HG03571 (cell line): ENCODE results near the gene TBC1D30.
A peak's percentile ranks its signal among the peaks of the same experiment; 100 is the strongest.
"Not testable (repeated sequence)": the region's sequence is repeated elsewhere in the genome, so short reads cannot be mapped to it uniquely, and the experiment has no call there.

Experiments used
- ATAC-seq: cut with Tn5 transposase; IDR thresholded peaks from one replicate; pipeline ENCODE4 v1.9.1; 2021; ENCODE audit not compliant: unreplicated experiment

TBC1D30 gene, protein sequence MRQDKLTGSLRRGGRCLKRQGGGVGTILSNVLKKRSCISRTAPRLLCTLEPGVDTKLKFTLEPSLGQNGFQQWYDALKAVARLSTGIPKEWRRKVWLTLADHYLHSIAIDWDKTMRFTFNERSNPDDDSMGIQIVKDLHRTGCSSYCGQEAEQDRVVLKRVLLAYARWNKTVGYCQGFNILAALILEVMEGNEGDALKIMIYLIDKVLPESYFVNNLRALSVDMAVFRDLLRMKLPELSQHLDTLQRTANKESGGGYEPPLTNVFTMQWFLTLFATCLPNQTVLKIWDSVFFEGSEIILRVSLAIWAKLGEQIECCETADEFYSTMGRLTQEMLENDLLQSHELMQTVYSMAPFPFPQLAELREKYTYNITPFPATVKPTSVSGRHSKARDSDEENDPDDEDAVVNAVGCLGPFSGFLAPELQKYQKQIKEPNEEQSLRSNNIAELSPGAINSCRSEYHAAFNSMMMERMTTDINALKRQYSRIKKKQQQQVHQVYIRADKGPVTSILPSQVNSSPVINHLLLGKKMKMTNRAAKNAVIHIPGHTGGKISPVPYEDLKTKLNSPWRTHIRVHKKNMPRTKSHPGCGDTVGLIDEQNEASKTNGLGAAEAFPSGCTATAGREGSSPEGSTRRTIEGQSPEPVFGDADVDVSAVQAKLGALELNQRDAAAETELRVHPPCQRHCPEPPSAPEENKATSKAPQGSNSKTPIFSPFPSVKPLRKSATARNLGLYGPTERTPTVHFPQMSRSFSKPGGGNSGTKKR

DNA sequence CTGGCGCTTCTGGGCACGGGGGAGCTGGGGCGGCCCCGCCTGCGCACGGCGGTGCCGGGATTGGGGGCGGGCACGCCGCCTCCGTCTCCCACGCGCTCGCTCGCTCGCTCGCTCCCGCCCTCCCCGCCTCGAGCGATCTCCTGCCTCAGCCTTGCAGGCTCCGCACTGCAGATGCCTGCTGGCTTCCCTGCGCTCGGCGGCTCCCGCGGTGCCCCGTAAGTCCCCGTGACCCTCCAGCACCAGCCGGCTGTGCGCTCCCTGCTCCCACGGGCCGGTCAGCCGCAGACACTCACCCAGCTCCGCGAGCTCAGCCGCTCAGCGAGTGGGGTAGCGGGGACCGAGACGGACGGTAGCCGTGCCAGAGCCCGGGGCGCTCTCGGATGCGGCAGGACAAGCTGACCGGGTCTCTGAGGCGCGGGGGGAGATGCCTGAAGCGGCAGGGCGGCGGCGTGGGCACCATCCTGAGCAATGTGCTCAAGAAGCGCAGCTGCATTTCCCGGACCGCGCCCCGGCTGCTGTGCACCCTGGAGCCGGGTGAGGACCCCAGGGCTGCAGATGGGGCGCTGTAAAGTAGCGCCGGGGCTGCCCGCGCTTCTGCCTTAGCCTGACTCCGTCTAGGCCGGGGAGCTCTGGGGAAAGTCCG, at the start of gene TBC1D30:
TSS of gene TBC1D30 (plus strand) at position 148 of the 643 bp plus-strand sequence. CDS start at position 381, 233 bp downstream.
- no peak for ATAC-seq

DNA sequence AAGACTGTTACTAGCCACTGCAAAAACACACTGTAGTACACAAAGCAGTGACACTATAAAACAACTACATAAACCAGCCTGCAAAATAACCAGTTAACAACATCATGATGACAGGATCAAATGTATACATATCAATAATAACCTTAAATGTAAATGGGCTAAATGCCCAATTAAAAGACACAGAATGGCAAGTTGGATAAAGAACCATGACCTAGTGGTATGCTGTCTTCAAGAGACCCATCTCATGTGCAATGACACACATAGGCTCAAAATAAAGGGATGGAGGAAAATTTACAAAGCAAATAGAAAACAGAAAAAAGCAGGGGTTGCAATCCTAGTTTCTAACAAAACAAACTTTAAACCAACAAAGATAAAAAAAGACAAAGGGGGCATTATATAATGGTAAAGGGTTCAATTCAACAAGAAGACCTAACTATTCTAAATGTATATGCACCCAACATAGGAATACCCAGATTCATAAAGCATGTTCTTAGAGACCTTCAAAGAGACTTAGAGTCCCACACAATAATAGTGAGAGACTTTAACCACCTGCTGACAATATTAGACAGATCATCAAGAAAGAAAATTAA, 49.2 kb upstream of the TBC1D30 start:
- not testable (repeated sequence) for ATAC-seq

DNA sequence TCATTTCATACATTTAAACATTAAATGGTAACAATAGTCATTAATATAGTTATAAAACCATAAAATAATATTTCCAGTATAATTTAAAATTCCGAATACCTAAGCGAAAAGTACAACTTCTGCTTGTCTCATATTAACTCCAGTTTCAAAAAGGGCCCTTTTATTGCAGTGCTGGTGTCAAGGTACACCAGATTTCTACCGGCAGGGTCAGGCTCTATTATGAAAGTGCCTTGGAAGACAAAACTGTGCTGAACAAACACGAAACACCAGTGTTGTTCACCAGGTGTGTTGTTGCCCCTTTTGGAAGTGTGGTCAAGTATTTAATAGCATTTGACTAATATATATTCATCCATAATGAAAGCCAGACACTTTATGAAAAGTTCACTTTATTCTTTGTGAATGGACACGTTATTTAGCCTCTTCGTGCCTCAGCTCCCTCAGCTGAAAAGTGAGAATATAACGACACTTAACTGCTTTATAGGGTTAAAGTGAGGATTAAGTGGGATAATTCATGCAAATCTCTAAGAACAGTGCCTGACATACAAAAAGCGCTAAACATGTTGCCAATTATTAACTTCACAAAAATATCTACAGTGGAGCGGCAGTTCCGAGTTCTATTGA, 45.0 kb upstream of the TBC1D30 start:
- ATAC-seq, result no peak

DNA sequence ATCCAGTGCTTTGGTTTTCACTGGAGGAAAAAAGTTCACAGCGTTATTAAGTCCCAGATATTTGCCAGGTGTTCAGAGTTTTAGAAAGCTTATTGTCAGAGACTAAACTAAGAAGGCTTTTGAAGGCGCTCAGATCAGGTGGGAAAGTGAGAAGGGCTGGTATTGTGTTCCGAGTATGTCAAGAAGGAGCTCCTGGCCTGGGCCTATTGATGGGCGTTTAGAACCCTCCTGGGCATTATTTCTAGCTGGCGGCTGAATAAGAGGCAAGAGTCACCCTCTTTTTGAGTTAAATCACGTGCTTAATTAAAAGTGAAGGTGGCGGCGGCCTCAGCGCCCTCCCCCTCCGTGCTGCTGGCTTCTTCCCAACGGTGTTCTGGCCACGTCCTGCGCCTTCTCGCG, 44.3 kb upstream of the TBC1D30 start:
- no peak for ATAC-seq

DNA sequence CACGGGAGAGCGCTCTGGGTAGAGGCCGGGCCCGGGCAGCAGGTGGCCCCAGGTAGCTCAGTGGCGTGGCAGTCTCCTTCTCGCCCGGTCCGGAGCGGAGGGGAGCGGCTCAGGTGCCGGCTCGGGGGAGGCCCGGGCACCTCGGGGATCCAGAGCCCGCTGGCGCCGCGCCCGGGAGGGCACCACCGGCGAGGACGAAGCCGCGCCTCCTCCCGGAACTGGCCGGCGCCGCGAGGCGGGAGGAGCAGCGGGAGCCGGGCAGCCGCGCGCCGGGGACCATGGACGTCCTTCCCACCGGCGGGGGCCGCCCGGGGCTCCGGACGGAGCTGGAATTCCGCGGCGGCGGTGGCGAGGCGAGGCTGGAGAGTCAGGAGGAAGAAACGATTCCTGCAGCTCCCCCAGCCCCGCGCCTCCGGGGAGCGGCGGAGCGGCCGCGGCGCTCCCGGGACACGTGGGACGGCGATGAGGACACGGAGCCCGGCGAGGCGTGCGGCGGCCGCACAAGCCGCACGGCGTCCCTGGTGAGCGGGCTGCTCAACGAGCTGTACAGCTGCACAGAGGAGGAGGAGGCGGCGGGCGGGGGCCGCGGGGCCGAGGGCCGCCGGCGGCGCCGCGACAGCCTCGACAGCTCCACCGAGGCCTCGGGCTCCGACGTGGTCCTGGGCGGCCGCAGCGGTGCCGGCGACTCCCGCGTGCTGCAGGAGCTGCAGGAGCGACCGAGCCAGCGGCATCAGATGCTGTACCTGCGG, 43.7 kb upstream of the TBC1D30 start:
- peak; percentile 44 for ATAC-seq

DNA sequence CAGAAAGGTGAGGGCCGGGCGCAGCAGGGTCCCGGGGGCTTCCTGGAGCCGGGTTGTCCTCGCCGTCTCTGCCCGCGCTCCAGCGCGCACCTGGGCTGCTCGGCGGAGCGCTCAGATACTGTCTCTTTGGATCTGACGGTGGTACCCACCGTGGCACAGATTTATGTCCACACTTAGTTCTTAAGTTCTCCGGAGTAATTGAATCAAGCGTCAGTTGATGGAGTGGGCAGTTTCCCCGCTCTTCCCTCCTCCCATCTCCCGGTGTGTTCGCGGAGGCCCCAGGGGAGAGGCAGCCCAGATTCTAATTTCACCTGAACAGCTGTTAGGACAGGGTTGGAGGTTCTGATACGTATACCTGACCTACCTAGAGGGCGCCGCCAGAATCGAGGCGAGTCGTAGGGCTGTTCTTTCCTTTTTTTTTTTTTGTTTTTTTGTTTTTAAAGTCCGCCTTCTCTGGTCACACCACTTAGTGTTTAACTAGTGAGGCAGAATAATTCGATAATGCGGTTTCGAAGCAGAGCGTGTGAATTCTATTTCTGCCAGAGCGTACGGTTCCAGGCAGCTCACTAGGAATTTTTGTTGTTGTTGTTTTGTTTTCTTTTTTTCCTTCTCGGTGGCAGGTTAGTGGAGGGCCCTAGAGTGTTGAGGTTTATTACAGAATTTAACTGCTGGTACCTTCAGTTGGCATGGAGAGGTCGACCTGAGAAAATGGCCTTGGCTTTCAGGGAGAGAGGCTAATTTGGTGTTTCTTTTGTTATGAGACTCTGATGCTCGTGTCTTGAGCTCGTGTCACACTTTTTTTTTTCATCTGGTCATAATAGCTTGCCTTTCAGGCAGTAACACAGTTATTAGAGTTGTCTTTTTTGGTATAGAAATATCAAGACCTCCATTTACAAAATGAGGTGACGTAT, 42.9 kb upstream of the TBC1D30 start:
- peak; percentile 24 for ATAC-seq

DNA sequence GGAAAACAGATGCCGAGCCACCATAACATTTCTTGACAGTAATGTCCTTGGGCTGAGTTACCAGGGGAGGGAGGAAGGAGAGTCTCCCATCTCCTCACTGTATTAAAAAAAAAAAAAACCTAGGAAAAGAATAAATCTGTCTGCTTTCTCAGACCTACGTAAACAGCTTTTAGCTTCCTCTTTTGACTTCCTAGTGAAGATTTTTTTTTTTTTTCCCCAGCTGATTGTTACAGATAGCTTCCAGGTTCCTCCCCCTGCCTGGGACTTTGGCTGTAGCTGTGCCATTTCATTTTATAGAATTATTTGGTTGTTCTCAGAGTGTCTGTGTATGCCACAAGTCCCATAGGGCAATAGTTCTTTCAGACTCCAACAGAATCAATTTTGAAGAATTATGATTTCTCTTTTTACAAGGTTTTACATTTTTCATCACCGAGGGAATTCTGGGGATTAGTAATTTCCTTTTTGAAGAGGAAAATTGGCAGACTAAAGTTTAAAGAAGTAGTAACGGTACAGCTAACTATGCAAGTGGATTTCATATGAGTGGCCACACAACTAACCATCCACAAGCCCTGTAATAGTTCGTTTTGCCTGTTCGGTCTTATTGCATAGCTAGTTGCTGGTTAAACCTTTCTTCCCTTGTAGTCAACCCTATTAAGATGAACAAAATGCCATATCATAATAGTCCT, 42.1 kb upstream of the TBC1D30 start:
- no peak for ATAC-seq

DNA sequence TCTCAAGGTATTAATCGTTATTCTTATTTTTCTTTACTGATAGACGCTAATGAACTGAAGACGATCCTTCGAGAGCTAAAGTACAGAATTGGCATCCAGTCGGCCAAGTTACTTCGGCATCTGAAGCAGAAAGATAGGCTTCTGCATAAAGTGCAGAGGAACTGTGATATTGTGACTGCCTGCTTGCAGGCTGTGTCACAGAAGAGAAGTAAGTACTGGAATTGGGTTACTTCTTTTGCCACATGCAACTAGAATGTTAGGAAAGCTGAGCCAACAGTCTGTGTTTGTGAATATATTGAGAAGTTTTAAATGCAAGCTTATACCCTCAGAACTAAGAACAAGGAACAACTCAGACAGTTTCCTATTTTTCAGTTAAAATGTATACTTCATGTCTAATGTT, 38.6 kb upstream of the TBC1D30 start:
- no peak for ATAC-seq

DNA sequence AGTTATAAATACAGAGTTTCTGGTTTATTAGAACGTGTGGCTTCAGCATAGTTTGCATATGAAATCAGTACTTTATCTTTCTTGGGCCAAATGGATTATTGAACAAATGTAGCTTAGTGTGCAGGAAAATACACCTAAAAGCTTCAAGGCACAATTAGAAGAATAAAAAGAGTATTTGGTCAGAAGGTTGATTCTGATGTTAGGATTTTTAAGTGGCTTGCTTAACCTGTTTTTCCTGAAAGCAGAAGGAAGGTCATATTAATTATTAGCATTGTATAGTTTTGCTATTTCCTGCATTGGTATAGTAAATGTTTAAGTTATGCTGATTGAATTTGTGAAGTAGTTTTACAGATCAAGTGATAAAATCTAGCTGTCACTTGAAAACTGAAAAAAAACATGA, 34.3 kb upstream of the TBC1D30 start:
- ATAC-seq, result no peak

DNA sequence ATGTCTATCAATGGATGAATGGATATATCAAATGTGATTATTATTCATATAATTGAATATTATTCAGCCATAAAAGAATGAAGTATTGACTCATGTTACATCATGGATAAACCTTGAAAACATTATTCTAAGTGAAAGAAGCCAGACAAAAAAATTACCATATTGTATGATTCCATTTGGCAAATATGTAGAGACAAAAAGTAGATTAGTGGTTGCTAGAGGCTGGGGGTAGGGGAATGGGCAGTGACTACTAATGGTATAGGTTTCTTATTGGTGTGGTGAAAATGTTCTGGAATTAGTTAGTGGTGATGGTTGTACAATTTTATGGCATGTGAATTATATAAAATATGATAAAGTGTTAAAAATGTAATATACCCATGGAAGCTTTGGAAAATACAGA, 33.4 kb upstream of the TBC1D30 start:
- ATAC-seq, result no peak

DNA sequence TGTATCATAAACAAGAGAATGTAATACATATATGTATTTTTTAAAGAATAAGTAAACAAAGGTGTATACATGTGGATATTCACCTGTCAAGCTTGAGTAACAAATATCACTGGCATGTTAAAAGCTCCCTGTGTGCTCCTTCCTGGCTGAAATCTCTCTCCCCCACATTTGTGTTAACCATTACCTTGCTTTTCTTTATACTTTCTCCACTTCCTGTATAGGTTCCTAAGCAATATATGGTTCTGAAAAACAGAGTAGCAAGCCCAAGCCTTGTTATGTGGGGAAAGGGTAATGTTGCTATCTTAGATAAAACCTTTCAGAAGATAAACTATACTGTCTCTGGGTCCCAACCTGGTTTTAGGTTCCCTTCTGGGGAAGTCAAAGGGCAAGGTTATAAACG, 32.3 kb upstream of the TBC1D30 start:
- peak; percentile 49 for ATAC-seq

DNA sequence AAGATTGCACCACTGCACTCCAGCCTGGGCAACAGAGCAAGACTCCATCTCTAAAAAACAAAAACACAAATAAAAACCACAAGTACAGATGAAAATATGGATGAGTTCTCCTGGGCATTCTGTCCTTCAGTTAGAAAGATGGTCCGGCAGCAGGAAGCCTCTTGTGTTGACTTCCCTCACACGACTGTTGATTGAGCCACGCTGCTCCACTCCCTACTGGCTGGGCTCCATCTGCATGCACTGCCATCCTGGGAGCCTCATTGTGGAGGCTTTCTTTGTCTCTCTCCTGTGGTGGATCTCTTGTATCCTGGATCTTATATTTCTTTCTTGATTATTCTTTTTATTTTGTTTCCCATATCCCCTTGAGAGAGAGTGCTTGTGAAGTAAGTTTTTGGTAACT, 30.8 kb upstream of the TBC1D30 start:
- no peak for ATAC-seq

DNA sequence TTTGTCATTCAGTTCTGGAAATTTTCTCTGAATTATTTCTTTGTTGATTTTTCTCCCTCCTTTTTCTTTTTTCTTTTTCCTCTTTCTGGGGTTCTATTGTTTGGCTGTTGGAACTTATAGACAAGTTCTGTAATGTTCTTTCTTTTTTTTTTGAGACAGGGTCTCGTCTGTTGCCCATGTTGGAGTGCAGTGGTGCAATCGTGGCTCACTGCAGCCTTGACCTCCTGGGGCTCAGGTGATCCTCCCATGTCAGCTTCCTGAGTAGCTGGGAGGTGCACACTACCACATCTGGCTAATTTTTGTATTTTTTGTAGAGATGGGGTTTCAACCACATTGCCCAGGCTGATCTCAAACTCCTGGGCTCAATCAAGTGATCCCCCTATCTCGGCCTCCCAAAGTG, 30.1 kb upstream of the TBC1D30 start:
- no peak for ATAC-seq

DNA sequence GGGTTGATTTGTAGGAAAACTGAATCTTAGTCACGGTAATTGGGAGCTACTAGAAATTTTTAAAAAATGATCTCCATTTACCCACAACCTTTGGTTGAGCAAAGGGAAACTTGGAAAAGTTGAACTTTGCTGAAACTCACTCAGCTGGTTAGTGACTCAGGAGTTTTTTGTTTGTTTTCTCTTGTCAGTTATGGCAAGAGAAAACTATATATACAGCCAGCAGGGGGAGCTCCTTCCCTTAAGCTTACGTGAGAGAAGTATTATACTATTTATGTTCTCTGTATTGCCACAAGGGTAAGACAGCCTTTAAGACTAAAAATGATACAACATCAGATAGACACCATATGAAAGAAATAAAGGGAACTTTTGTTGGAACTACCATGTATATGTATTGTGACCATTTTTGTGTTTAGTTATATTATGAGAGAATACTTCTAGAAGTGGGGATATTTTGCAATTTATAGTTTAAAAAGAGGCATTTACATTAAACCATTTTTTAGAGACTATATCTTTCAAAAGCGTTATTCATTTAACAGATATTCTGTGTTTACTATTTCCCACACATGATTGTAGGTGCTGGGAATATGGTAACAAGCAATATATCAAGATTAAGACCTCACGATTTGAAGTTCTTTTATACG, 28.1 kb upstream of the TBC1D30 start:
- ATAC-seq, result peak; percentile 57

DNA sequence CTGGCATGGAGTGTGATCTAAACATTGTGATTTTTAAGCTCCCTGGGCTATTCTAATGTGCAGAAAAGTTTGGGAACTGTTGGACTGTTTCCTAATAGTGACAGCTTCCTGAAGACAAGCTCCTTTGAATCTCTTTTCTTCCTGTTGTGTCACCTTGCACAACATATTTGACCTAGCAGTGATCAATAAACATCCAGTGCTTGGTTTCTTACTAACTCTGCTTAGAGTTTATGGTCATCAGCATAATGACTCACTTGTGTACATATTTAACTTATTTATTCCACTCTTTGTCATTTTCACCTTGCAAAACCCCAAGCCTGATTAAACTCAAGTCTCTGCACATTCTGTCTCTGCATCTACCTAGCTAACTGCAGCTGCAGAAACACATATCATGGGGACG, 27.3 kb upstream of the TBC1D30 start:
- no peak for ATAC-seq

DNA sequence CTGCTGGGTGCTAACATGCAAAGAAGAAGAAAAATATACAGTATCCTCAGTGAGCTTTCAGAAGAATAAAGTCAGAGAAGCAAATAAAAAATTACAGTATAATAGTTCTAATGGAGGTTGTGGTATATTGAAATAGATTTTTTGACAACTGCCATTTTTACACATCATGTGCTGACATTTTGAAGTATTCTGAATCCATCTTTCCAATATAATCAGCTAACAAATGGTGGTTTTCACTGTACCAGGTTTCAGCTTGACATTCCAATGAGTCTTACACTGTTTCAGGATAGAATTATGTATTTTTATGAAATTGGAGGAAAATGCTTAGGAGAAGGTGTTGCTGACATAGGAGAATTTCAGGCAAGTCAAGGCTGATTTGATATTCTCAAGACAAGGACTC, 26.3 kb upstream of the TBC1D30 start:
- ATAC-seq, result no peak

DNA sequence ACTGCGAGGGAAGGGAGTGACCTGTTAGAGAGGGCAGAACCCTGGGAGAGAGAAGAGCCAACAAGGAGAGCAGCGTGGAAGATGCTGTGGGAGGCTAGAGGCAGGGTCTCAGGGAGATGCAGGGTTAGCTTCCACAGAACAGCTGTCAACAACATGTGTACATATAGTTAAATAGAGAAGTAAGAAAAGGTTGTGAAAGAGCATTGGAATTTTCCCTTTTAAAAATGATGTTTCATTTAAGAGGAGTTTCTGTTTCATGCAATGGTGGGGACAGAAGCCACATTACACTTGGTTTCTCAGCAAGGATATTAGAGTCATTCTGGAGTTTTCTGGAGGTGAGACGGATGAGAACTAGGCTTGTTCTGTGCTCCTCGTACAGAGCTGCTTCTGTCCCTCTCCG, 23.8 kb upstream of the TBC1D30 start:
- no peak for ATAC-seq

DNA sequence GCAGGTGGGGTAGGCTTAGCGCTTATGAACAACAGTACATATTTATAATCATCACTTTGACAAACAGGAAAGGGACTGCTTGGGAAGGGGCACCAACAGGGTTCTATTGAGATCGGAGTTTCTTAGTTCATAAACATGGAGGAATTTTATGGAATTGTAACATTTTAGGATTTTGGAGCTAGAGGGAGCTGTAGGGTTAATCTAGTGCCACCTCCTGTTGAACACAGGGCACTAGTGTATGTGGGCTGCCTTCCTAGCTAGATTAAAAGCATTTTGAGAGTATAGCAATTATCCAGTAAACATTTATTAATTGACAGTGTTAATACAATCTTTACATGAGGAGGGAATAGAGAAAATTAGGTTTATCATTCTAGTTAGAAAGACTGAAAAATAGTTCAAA, 23.1 kb upstream of the TBC1D30 start:
- no peak for ATAC-seq
